Measurements from ENCODE around the gene NUMB. TPM values are rescaled to one million over a fixed set of nuclear protein-coding genes. Genes with fewer than 3 reads are reported as not detected.

The NUMB gene
- total and polyA plus RNA-seq, 4 donors = 39.4 to 100 (median 87.8) TPM

DNA sequence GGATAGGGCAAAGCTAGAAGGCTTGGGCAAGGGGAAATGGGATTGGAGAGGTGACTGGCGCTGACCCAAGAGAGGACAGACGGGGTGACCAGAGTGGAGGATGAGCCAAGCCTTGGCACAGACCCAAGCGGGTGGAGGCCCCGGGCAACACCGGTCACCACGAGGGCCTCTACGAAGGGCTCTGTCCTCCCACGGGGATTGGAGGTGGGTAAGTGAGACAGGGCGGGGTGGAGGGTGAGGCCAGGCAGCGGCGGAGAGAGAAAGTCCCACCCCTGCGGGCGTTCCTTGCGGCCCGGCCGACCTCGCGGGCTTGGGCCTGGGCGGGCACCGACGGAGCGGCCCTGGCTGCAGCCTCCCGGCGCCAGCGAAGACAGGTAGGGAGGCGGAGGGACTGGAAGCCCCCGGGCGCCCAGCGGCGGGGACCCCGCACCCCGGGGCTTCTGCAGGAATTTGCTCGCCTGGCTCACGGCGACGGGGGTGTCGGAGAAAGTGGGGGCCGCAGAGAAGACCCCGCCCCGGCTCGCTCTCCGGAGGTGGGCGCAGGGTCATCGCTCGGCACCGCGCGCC, 221.0 kb downstream of the NUMB start, which contains the start of gene PAPLN:
PAPLN (plus strand) TSS at position 288 of the 567 bp plus-strand sequence. CDS start 2,273 bp downstream, outside the sequence.
- Histone ChIP-seq H3K4me3 (peak within 1 kb of the TSS; percentile 44), H3K4me1 (ENCODE audit: control insufficient read depth in 5 of 5, insufficient read depth in 5 of 5, low read length in 5 of 5) (peaks cover 0 to 60% (median 24%) of the 10 kb centered on the region in 5 donors), H3K9me3 (ENCODE audit: control insufficient read depth in 4 of 4, insufficient read depth in 3 of 4, low read length in 3 of 4) (peaks cover 0 to 2% (median 0%) of the 10 kb centered on the region in 4 donors), H3K36me3 (ENCODE audit: control insufficient read depth in 4 of 4, insufficient read depth in 4 of 4, low read length in 4 of 4) (no peaks in the 10 kb centered on the region), H3K9ac (ENCODE audit: insufficient read depth in 1 of 2, low read length in 2 of 2) (no peak within 1 kb of the TSS), H3K27ac (ENCODE audit: low read depth in 1 of 2, low read length in 1 of 2) (peak within 1 kb of the TSS in 1 of 2 donors; percentile 47), H3K27me3 (ENCODE audit: control insufficient read depth in 3 of 3, insufficient read depth in 3 of 3, low read length in 2 of 3) (peaks cover 0 to 22% (median 16%) of the 10 kb centered on the region in 3 donors)
- ATAC-seq (ENCODE audit: insufficient read depth, low FRiP score) = peak; percentile 39
- TF ChIP-seq, protein P1, sequence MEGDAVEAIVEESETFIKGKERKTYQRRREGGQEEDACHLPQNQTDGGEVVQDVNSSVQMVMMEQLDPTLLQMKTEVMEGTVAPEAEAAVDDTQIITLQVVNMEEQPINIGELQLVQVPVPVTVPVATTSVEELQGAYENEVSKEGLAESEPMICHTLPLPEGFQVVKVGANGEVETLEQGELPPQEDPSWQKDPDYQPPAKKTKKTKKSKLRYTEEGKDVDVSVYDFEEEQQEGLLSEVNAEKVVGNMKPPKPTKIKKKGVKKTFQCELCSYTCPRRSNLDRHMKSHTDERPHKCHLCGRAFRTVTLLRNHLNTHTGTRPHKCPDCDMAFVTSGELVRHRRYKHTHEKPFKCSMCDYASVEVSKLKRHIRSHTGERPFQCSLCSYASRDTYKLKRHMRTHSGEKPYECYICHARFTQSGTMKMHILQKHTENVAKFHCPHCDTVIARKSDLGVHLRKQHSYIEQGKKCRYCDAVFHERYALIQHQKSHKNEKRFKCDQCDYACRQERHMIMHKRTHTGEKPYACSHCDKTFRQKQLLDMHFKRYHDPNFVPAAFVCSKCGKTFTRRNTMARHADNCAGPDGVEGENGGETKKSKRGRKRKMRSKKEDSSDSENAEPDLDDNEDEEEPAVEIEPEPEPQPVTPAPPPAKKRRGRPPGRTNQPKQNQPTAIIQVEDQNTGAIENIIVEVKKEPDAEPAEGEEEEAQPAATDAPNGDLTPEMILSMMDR (IDR thresholded peaks at IDR 0.05; ENCODE audit: control extremely low read depth, extremely low read depth) = no peak
- WGBS, 2 donors = 4 to 5% methylated on average over 37 to 48 of the region's 48 CpGs
- DNase-seq = no peak

DNA sequence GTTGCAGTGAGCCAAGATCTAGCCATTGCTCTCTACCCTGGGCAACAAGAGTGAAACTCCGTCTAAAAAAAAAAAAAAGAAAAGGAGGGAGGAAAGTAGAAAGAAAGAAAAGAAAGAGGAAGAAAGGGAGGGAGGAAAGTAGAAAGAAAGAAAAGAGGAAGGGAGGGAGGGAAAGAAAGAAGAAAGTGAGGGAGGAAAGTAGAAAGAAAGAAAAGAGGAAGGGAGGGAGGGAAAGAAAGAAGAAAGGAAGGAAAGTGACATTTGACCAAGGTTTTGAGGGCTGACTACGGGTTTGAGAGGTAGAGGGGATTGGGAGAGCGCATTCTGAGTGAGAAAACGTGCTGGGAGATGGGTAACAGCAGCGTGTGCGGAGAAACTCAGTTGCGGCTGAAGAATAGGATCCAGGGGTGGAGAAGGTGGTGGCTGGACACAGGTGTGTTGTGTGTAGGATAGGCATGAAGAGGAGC, 221.6 kb downstream of the NUMB start:
- H3K4me3 ChIP-seq = no peak overlapping the region
- H3K9me3 ChIP-seq (ENCODE audit: control insufficient read depth in 4 of 4, insufficient read depth in 3 of 4, low read length in 3 of 4) = peaks cover 0 to 2% (median 0%) of the 10 kb centered on the region in 4 donors
- peaks cover 0 to 22% (median 16%) of the 10 kb centered on the region in 3 donors for H3K27me3 ChIP-seq (ENCODE audit: control insufficient read depth in 3 of 3, insufficient read depth in 3 of 3, low read length in 2 of 3)

DNA sequence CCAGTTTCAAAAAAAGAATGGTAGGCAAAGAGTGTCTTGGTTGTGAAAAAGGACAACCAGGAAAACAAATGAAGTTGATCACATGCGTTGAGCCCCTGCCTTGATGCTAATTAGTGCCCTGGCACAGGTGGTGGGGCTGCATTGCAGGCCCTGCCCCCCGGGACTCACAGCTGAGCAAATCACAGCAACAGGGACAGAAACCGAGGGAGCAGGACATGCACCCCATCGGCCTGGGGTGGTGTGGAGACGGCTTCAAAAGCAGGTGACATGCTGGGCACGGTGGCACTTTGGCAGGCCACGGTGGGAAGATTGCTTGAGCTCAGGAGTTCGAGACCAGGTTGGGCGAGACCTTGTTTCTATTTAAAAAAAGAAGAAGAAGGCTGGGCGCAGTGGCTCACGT, 222.2 kb downstream of the NUMB start:
- peaks cover 0 to 2% (median 0%) of the 10 kb centered on the region in 4 donors for H3K9me3 ChIP-seq (ENCODE audit: control insufficient read depth in 4 of 4, insufficient read depth in 3 of 4, low read length in 3 of 4)
- H3K27ac ChIP-seq (ENCODE audit: low read depth in 1 of 2, low read length in 1 of 2) = no peak overlapping the region
- TF ChIP-seq, protein P1 (IDR thresholded peaks at IDR 0.05; ENCODE audit: control extremely low read depth, extremely low read depth) = no peak
- no peak for ATAC-seq (ENCODE audit: insufficient read depth, low FRiP score)
- H3K4me3 ChIP-seq = no peak overlapping the region
- H3K36me3 ChIP-seq (ENCODE audit: control insufficient read depth in 4 of 4, insufficient read depth in 4 of 4, low read length in 4 of 4) = no peaks in the 10 kb centered on the region
- no peak overlapping the region for H3K9ac ChIP-seq (ENCODE audit: insufficient read depth in 1 of 2, low read length in 2 of 2)
- WGBS, 2 donors = 48 to 73% methylated on average over 11 of the region's 11 CpGs
- H3K27me3 ChIP-seq (ENCODE audit: control insufficient read depth in 3 of 3, insufficient read depth in 3 of 3, low read length in 2 of 3) = peaks cover 0 to 22% (median 16%) of the 10 kb centered on the region in 3 donors
- H3K4me1 ChIP-seq (ENCODE audit: control insufficient read depth in 5 of 5, insufficient read depth in 5 of 5, low read length in 5 of 5) = peaks cover 0 to 60% (median 24%) of the 10 kb centered on the region in 5 donors
- no peak for DNase-seq

More for the DNA sequence above, 221.6 kb downstream of the NUMB start:
- ATAC-seq (ENCODE audit: insufficient read depth, low FRiP score) (no peak), DNase-seq (no peak)
- Histone ChIP-seq H3K9ac (ENCODE audit: insufficient read depth in 1 of 2, low read length in 2 of 2) (no peak overlapping the region), H3K27ac (ENCODE audit: low read depth in 1 of 2, low read length in 1 of 2) (no peak overlapping the region), H3K36me3 (ENCODE audit: control insufficient read depth in 4 of 4, insufficient read depth in 4 of 4, low read length in 4 of 4) (no peaks in the 10 kb centered on the region), H3K4me1 (ENCODE audit: control insufficient read depth in 5 of 5, insufficient read depth in 5 of 5, low read length in 5 of 5) (peaks cover 0 to 60% (median 24%) of the 10 kb centered on the region in 5 donors)
- TF ChIP-seq, protein P1 (IDR thresholded peaks at IDR 0.05; ENCODE audit: control extremely low read depth, extremely low read depth) = no peak
- WGBS, 2 donors = 43 to 67% methylated on average over 7 of the region's 7 CpGs
